ENCODE measurements around the gene C2orf81.
"Not testable (repeated sequence)": the region's sequence is repeated elsewhere in the genome, so short reads cannot be mapped to it uniquely, and the experiment has no call there.

Gene C2orf81

GRCh38 chr2:74448771-74449170 lies 27.4 kb upstream of the C2orf81 start:
- TF ChIP-seq CTCF (conservative IDR thresholded peaks at IDR 0.05; ENCODE audit: control insufficient read depth, insufficient read depth, low read depth, low read length): no peak
- no peak overlapping the region for H3K4me3 ChIP-seq (ENCODE audit: control insufficient read depth, low read depth, low read length)
- peak; percentile 74 for DNase-seq (ENCODE audit: low read depth)

GRCh38 chr2:74447230-74447999 lies 26.0 kb upstream of the C2orf81 start:
- no peak overlapping the region for H3K4me3 ChIP-seq (ENCODE audit: control insufficient read depth, low read depth, low read length)
- TF ChIP-seq CTCF (conservative IDR thresholded peaks at IDR 0.05; ENCODE audit: control insufficient read depth, insufficient read depth, low read depth, low read length): no peak
- DNase-seq (ENCODE audit: low read depth): no peak

GRCh38 chr2:74444498-74445318 lies 23.3 kb upstream of the C2orf81 start:
- no peak for DNase-seq (ENCODE audit: low read depth)
- no peak for TF ChIP-seq CTCF (conservative IDR thresholded peaks at IDR 0.05; ENCODE audit: control insufficient read depth, insufficient read depth, low read depth, low read length)
- no peak overlapping the region for H3K4me3 ChIP-seq (ENCODE audit: control insufficient read depth, low read depth, low read length)

GRCh38 chr2:74442483-74443297 lies 21.3 kb upstream of the C2orf81 start:
- H3K4me3 ChIP-seq (ENCODE audit: control insufficient read depth, low read depth, low read length): not testable (repeated sequence)

GRCh38 chr2:74441690-74442482 lies 20.5 kb upstream of the C2orf81 start, which contains the start of gene RTKN:
RTKN (minus strand) TSS chr2:74441937; CDS start chr2:74441816, 121 bp downstream.
- no peak for TF ChIP-seq CTCF (conservative IDR thresholded peaks at IDR 0.05; ENCODE audit: control insufficient read depth, insufficient read depth, low read depth, low read length)
- peak within 1 kb of the TSS; percentile 57 for H3K4me3 ChIP-seq (ENCODE audit: control insufficient read depth, low read depth, low read length)
- DNase-seq (ENCODE audit: low read depth): no peak

More at GRCh38 chr2:74442483-74443297, 21.3 kb upstream of the C2orf81 start:
- not testable (repeated sequence) for DNase-seq (ENCODE audit: low read depth)

GRCh38 chr2:74441170-74441689 lies 19.8 kb upstream of the C2orf81 start:
- no peak for DNase-seq (ENCODE audit: low read depth)
- no peak overlapping the region for H3K4me3 ChIP-seq (ENCODE audit: control insufficient read depth, low read depth, low read length)
- no peak for TF ChIP-seq CTCF (conservative IDR thresholded peaks at IDR 0.05; ENCODE audit: control insufficient read depth, insufficient read depth, low read depth, low read length)
